Glomerular visceral epithelial cell (primary cell): ENCODE results near the gene VOPP1.

Experiments
- DNase-seq: peaks from one replicate; pipeline ENCODE4 v3.0.0-alpha.2; 2016; ENCODE audit errors: extremely low spot score

Gene VOPP1

GRCh38 chr7:55555160-55555559 lies 17.1 kb downstream of the VOPP1 start:
- DNase-seq, result no peak

GRCh38 chr7:55554038-55554437 lies 18.3 kb downstream of the VOPP1 start:
- DNase-seq, result no peak

GRCh38 chr7:55553024-55553345 lies 19.3 kb downstream of the VOPP1 start:
- DNase-seq, result no peak

- DNase-seq, result peak; percentile 76
Observed at GRCh38 chr7:55552320-55553023, 19.8 kb downstream of the VOPP1 start.

GRCh38 chr7:55550841-55551537 lies 21.3 kb downstream of the VOPP1 start:
- DNase-seq, result no peak

GRCh38 chr7:55550010-55550663 lies 22.2 kb downstream of the VOPP1 start:
- DNase-seq, result no peak

GRCh38 chr7:55549457-55549856 lies 22.8 kb downstream of the VOPP1 start:
- no peak for DNase-seq

- no peak for DNase-seq
Observed at GRCh38 chr7:55548295-55548731, 24.0 kb downstream of the VOPP1 start.

GRCh38 chr7:55546814-55547213 lies 25.5 kb downstream of the VOPP1 start:
- DNase-seq, result peak; percentile 91

- peak; percentile 85 for DNase-seq
Observed at GRCh38 chr7:55545496-55545895, 26.8 kb downstream of the VOPP1 start.

- no peak for DNase-seq
Observed at GRCh38 chr7:55540226-55540858, 32.0 kb downstream of the VOPP1 start.

- peak; percentile 15 for DNase-seq
Observed at GRCh38 chr7:55539380-55539779, 32.9 kb downstream of the VOPP1 start.

GRCh38 chr7:55538538-55538937 lies 33.8 kb downstream of the VOPP1 start:
- peak; percentile 69 for DNase-seq

GRCh38 chr7:55537458-55537990 lies 34.8 kb downstream of the VOPP1 start:
- DNase-seq, result no peak

GRCh38 chr7:55536619-55537457 lies 35.5 kb downstream of the VOPP1 start:
- DNase-seq, result no peak

- no peak for DNase-seq
Observed at GRCh38 chr7:55535617-55536016, 36.7 kb downstream of the VOPP1 start.

GRCh38 chr7:55534916-55535590 lies 37.2 kb downstream of the VOPP1 start:
- no peak for DNase-seq

GRCh38 chr7:55534262-55534915 lies 37.9 kb downstream of the VOPP1 start:
- DNase-seq, result peak; percentile 72

- DNase-seq, result no peak
Observed at GRCh38 chr7:55533729-55534080, 38.6 kb downstream of the VOPP1 start.

GRCh38 chr7:55533050-55533728 lies 39.1 kb downstream of the VOPP1 start:
- peak; percentile 59 for DNase-seq
